Measurements from ENCODE around the gene SESTD1. TPM values are rescaled to one million over a fixed set of nuclear protein-coding genes. Genes with fewer than 3 reads are reported as not detected.

SESTD1 gene
- total and polyA plus RNA-seq, 9 of the 15 experiments (the other 6 are each of a cell fraction or from before 2014, with no cell fraction given) = 0.32 to 5.6 (median 2.1) TPM

Other genes with a start within 250 kb of the SESTD1 start
- gene CCDC141, start 214.7 kb downstream of the SESTD1 start, total RNA-seq (2014; rRNA removed) = not detected in 2 replicates
- not detected in 2 replicates for gene CCDC141, start 214.7 kb downstream of the SESTD1 start, total RNA-seq (2014; rRNA removed; fragmentation: Illumina TruSeq; extraction: Trizol)
- not detected in 2 replicates for gene CCDC141, start 214.7 kb downstream of the SESTD1 start, total RNA-seq (2015; rRNA removed; fragmentation: Illumina TruSeq; extraction: Trizol)
- 0.09 TPM in 2 replicates for gene CCDC141, start 214.7 kb downstream of the SESTD1 start, total RNA-seq (2021)
- not detected in 2 replicates for gene CCDC141, start 214.7 kb downstream of the SESTD1 start, polyA plus RNA-seq (2011; rRNA removed)
- not detected in 2 replicates for gene CCDC141, start 214.7 kb downstream of the SESTD1 start, polyA plus RNA-seq (2014; fragmentation: Illumina TruSeq; extraction: Trizol)
- not detected for gene CCDC141, start 214.7 kb downstream of the SESTD1 start, polyA plus RNA-seq (2014; fragmentation: Nextera tagmentation; extraction: Ambion mirVana)
- not detected in 2 replicates for gene CCDC141, start 214.7 kb downstream of the SESTD1 start, polyA plus RNA-seq (2014; rRNA removed)

All from K562 (cell line).